ENCODE measurements around the gene FBXL20.

DNA sequence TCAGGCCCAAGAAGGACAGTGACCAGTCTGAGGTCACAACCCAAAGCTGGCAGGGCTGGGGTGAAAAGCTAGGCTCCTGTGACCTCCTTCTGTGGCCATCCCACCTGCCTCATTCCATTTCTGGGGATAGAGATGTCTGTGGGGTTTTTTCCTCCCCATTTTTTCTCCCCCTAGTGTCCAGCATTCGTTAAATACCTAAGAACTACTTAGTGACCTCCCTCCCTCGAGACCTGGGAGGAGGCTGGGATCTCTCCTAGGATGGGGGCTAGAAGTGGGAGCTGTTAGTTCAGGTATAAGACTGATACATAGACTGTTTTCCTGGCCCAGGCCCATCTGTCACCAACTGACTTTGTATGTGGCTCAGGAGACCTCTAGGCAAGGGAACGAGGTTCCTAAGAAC is 155.2 kb downstream of the FBXL20 start:
- TF ChIP-seq, protein P1, sequence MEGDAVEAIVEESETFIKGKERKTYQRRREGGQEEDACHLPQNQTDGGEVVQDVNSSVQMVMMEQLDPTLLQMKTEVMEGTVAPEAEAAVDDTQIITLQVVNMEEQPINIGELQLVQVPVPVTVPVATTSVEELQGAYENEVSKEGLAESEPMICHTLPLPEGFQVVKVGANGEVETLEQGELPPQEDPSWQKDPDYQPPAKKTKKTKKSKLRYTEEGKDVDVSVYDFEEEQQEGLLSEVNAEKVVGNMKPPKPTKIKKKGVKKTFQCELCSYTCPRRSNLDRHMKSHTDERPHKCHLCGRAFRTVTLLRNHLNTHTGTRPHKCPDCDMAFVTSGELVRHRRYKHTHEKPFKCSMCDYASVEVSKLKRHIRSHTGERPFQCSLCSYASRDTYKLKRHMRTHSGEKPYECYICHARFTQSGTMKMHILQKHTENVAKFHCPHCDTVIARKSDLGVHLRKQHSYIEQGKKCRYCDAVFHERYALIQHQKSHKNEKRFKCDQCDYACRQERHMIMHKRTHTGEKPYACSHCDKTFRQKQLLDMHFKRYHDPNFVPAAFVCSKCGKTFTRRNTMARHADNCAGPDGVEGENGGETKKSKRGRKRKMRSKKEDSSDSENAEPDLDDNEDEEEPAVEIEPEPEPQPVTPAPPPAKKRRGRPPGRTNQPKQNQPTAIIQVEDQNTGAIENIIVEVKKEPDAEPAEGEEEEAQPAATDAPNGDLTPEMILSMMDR (IDR thresholded peaks at IDR 0.05), result no peak
- TF ChIP-seq CREB1 (CRISPR knock-in tag; IDR thresholded peaks at IDR 0.05) (no peak), CBFB (CRISPR knock-in tag; IDR thresholded peaks at IDR 0.05; ENCODE audit: low read depth) (no peak)
- TF ChIP-seq, protein P2, sequence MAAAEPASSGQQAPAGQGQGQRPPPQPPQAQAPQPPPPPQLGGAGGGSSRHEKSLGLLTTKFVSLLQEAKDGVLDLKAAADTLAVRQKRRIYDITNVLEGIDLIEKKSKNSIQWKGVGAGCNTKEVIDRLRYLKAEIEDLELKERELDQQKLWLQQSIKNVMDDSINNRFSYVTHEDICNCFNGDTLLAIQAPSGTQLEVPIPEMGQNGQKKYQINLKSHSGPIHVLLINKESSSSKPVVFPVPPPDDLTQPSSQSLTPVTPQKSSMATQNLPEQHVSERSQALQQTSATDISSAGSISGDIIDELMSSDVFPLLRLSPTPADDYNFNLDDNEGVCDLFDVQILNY (CRISPR knock-in tag; IDR thresholded peaks at IDR 0.05), result no peak
- TF ChIP-seq, protein P3, sequence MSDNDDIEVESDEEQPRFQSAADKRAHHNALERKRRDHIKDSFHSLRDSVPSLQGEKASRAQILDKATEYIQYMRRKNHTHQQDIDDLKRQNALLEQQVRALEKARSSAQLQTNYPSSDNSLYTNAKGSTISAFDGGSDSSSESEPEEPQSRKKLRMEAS (CRISPR knock-in tag; IDR thresholded peaks at IDR 0.05), result no peak

Measured in WTC11 (cell line).